AG04450 (cell line): Measurements from ENCODE around the gene TCF21. TPM values are rescaled to one million over a fixed set of nuclear protein-coding genes. Genes with fewer than 3 reads are reported as not detected.

Source experiments
- CTCF ChIA-PET: fragments of 300-600, 350-600 bp; formaldehyde crosslinking; extraction: SDS; loops from one replicate; lab custom pipeline; 2022; ENCODE audit warnings: antibody characterized with exemption, inconsistent platforms; lab: Charles Lee
- POLR2A ChIA-PET: fragments of 350-600 bp; formaldehyde crosslinking; extraction: SDS; loops from one replicate; lab custom pipeline; 2021; ENCODE audit warnings: antibody characterized with exemption, inconsistent platforms; lab: Yijun Ruan, JAX
- DNase-seq: peaks from one replicate; pipeline ENCODE4 v3.0.0-alpha.2; 2011; ENCODE audit warnings: low read depth, low spot score
- H3K27ac ChIP-seq: one replicate; pipeline ENCODE4 v1.5.1; 2012; ENCODE audit warnings: low read depth, low read length, control low read depth
- H3K27me3 ChIP-seq: one replicate; pipeline ENCODE4 v1.6.0; 2012; ENCODE audit warnings: low read length; ENCODE audit not compliant: control insufficient read depth, insufficient read depth
- H3K4me3 ChIP-seq: 2 replicates; pipeline ENCODE4 v1.5.1; 2011; ENCODE audit warnings: mild to moderate bottlenecking, low read depth, low read length, control low read depth
- H3K9me3 ChIP-seq: 2 replicates; pipeline ENCODE4 v1.5.1; 2012; ENCODE audit warnings: low read length; ENCODE audit not compliant: control insufficient read depth, insufficient read depth
- CTCF ChIP-seq: IDR thresholded peaks from 2 replicates; pipeline ENCODE4 v1.5.1; 2011; ENCODE audit warnings: low read depth, low read length, control low read depth, inconsistent platforms
- polyA plus RNA-seq: library from polyadenylated mRNA; depleted of rRNA; stranded (reverse); fragments of >200 nt; gene quantifications from 2 replicates; pipeline ENCODE4 v1.2.3, GENCODE V29; 2011

The TCF21 gene
- polyA plus RNA-seq, 1 experiment = 30.7 TPM

- CTCF ChIA-PET = no interaction called here
- Histone ChIP-seq H3K27me3 (no peaks in the 10 kb centered on the region), H3K27ac (no peak overlapping the region), H3K9me3 (no peaks in the 10 kb centered on the region), H3K4me3 (no peak overlapping the region)
- DNase-seq = no peak
- no peak for TF ChIP-seq CTCF
- POLR2A ChIA-PET = interaction anchor here (1.0 kb wide), 1 partner anchor 229 kb away, joined by 4 read pairs; no protein-coding TSS in a partner anchor
Observed at GRCh38 chr6:133873538-133873937, 15.4 kb upstream of the TCF21 start.

- ChIA-PET POLR2A (no interaction called here), CTCF (no interaction called here)
- no peaks in the 10 kb centered on the region for H3K9me3 ChIP-seq
- no peak overlapping the region for H3K27ac ChIP-seq
- no peak for DNase-seq
- no peaks in the 10 kb centered on the region for H3K27me3 ChIP-seq
- TF ChIP-seq CTCF = no peak
- no peak overlapping the region for H3K4me3 ChIP-seq
Observed at GRCh38 chr6:133877116-133877515, 11.8 kb upstream of the TCF21 start.

- TF ChIP-seq CTCF = no peak
- CTCF ChIA-PET = no interaction called here
- no peak overlapping the region for H3K4me3 ChIP-seq
- H3K27me3 ChIP-seq = no peaks in the 10 kb centered on the region
- no peak overlapping the region for H3K27ac ChIP-seq
- DNase-seq = no peak
- POLR2A ChIA-PET = no interaction called here
- no peaks in the 10 kb centered on the region for H3K9me3 ChIP-seq
Observed at GRCh38 chr6:133880006-133880405, 8.9 kb upstream of the TCF21 start.

- DNase-seq = no peak
- no peaks in the 10 kb centered on the region for H3K27me3 ChIP-seq
- TF ChIP-seq CTCF = no peak
- no peak overlapping the region for H3K4me3 ChIP-seq
- no peaks in the 10 kb centered on the region for H3K9me3 ChIP-seq
- ChIA-PET POLR2A (no interaction called here), CTCF (no interaction called here)
- no peak overlapping the region for H3K27ac ChIP-seq
Observed at GRCh38 chr6:133880896-133881295, 8.0 kb upstream of the TCF21 start.

- Histone ChIP-seq H3K27ac (no peak overlapping the region), H3K4me3 (no peak overlapping the region), H3K27me3 (no peaks in the 10 kb centered on the region), H3K9me3 (no peaks in the 10 kb centered on the region)
- no peak for DNase-seq
- no peak for TF ChIP-seq CTCF
- ChIA-PET POLR2A (interaction anchor here (0.6 kb wide), 1 partner anchor 247 kb away, joined by 3 read pairs; no protein-coding TSS in a partner anchor), CTCF (interaction anchor here (2.1 kb wide), 1 partner anchor 255 kb away, joined by 5 read pairs; no protein-coding TSS in a partner anchor)
Observed at GRCh38 chr6:133886104-133886775, 2.7 kb upstream of the TCF21 start.
